PFSK-1 (cell line): Measurements from ENCODE around the gene MAGI1.

Experiments used
- FOXP2 ChIP-seq: optimal IDR thresholded peaks from 2 replicates; pipeline ENCODE3; 2011; ENCODE audit warnings: borderline replicate concordance, control low read depth, inconsistent platforms; ENCODE audit not compliant: insufficient read depth; ENCODE audit errors: extremely low read length, extremely low read depth
- POLR2AphosphoS5 ChIP-seq: IDR thresholded peaks from 2 replicates; pipeline ENCODE4 v1.6.1; 2012; ENCODE audit warnings: low read depth, mild to moderate bottlenecking, control low read depth, low read length, moderate library complexity
- SIN3A ChIP-seq: IDR thresholded peaks from 2 replicates; pipeline ENCODE4 v1.6.1; 2012; ENCODE audit warnings: mild to moderate bottlenecking, low read length, moderate library complexity, borderline replicate concordance; ENCODE audit not compliant: insufficient read depth
- TAF1 ChIP-seq: IDR thresholded peaks from 2 replicates; pipeline ENCODE4 v1.6.1; 2012; ENCODE audit warnings: low read length, control low read depth, borderline replicate concordance; ENCODE audit not compliant: insufficient read depth
- TF ChIP-seq, protein P1 (sequence below), 2 experiments: IDR thresholded peaks; 2 replicates each; pipeline versions ENCODE4 v1.6.1 to v1.8.0; 2011 to 2012; ENCODE audit warnings: low read depth in 2 of 2, low read length in 2 of 2, control low read depth in 1 of 2, inconsistent platforms in 1 of 2, mild to moderate bottlenecking in 1 of 2, moderate library complexity in 1 of 2; ENCODE audit not compliant: insufficient read depth in 1 of 2

Gene MAGI1

DNA sequence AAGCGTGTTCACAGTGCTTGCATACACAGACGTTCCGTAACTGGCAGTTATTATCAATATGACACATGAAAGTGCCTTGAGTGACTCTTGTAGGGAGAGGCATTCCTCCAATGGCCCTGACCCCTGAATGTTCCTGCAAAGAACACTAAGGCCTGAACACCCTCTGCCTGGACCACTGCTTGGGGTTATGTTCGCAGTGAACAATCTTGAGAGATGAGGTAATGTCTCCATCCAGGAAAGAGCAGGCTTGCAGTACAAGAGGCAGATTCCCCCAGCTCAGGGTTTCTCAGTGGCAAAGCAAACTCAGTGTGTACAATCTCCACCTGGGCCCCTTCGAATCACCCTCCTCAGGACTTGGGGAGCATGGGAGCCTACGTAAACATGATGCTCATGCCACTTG is 324.6 kb downstream of the MAGI1 start:
- TF ChIP-seq FOXP2 (no peak), POLR2AphosphoS5 (no peak), TAF1 (no peak), SIN3A (no peak)
- TF ChIP-seq, protein P1, sequence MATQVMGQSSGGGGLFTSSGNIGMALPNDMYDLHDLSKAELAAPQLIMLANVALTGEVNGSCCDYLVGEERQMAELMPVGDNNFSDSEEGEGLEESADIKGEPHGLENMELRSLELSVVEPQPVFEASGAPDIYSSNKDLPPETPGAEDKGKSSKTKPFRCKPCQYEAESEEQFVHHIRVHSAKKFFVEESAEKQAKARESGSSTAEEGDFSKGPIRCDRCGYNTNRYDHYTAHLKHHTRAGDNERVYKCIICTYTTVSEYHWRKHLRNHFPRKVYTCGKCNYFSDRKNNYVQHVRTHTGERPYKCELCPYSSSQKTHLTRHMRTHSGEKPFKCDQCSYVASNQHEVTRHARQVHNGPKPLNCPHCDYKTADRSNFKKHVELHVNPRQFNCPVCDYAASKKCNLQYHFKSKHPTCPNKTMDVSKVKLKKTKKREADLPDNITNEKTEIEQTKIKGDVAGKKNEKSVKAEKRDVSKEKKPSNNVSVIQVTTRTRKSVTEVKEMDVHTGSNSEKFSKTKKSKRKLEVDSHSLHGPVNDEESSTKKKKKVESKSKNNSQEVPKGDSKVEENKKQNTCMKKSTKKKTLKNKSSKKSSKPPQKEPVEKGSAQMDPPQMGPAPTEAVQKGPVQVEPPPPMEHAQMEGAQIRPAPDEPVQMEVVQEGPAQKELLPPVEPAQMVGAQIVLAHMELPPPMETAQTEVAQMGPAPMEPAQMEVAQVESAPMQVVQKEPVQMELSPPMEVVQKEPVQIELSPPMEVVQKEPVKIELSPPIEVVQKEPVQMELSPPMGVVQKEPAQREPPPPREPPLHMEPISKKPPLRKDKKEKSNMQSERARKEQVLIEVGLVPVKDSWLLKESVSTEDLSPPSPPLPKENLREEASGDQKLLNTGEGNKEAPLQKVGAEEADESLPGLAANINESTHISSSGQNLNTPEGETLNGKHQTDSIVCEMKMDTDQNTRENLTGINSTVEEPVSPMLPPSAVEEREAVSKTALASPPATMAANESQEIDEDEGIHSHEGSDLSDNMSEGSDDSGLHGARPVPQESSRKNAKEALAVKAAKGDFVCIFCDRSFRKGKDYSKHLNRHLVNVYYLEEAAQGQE (IDR thresholded peaks at IDR 0.05; ENCODE audit: insufficient read depth in 1 of 2, low read depth in 2 of 2, low read length in 2 of 2) = no peak

DNA sequence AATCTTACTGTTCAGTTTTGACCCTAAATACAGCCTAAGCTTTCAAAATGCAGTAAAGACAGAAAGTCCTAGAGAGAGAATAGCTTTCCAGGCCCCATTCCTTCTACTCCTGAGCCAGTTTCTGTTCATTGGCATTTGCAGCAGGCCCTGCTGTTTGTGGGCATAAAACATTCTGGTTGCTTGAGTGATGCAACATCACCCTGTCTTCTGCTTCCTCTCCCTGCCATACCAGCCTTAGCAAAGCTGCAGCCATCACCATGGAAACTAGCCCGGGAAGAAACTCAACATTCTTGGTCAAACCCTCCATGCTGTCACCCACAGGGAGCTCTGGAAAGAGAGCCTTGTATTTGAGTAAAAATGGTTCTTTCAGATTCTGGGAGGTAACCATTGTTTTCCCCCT is 325.7 kb downstream of the MAGI1 start:
- TF ChIP-seq TAF1 (no peak), FOXP2 (no peak), SIN3A (no peak), POLR2AphosphoS5 (no peak)
- TF ChIP-seq, protein P1 (IDR thresholded peaks at IDR 0.05; ENCODE audit: insufficient read depth in 1 of 2, low read depth in 2 of 2, low read length in 2 of 2) = no peak

DNA sequence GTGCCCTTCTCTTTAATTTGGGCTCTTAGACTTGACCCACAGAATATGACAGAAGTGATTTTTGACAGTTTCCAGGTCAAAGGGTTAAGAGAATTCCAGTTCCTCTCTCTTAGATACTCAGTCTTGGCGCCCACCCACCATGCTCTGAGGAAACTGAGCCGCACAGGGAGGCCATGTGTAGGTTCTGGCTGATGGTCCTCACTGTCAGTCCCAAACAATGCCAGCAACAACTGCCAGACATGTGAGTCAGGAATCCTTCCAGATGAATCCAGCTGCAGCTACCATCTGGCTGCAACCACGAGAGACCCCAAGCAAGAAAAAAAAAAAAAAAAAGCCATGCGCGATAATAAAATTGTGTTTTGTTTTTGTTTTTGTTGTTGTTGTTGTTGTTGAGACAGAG is 326.6 kb downstream of the MAGI1 start:
- TF ChIP-seq FOXP2 (no peak), TAF1 (no peak), SIN3A (no peak), POLR2AphosphoS5 (no peak)
- TF ChIP-seq, protein P1 (IDR thresholded peaks at IDR 0.05; ENCODE audit: insufficient read depth in 1 of 2, low read depth in 2 of 2, low read length in 2 of 2) = no peak

DNA sequence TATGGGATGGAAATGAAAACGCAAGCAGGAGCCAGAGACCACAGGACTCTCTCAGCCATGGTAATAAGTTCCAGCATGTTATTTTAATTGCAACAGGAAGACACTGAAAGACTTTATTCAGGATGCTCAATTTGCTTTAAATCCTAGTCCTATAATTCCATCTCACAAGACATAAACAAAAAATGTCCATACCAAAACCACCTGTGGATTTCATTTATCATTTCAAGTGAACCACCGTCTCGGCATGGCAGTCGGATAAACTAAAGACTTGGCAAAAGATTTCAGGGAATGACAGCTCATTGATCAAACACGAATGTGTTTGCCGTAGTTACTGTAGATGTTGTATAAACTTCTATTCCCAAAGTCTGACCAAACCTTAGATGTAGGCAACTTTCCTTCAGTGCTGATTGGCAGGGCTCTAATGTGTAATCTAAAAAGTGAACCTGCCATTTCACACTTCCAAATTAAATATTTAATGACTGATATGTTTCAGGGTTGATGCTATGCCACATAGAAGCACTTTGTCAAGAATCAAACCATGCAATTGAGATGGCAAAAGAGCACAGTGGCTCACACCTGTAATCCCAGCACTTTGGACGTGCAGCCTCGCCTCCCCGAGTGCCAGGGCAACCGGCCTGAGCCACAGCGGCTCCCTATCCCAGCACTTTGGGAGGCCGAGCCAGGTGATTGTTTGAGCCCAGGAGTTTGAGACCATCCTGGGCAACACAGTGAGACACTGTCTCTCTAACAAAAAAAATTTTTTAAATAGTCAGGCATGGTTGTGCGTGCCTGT is 331.7 kb downstream of the MAGI1 start:
- TF ChIP-seq SIN3A = no peak
- TF ChIP-seq FOXP2 = no peak
- TF ChIP-seq TAF1 = no peak
- TF ChIP-seq, protein P1 (IDR thresholded peaks at IDR 0.05; ENCODE audit: insufficient read depth in 1 of 2, low read depth in 2 of 2, low read length in 2 of 2) = no peak
- no peak for TF ChIP-seq POLR2AphosphoS5
